IPS-NIHi11 (cell line): Measurements from ENCODE around the gene TAL1.
A peak's percentile ranks its signal among the peaks of the same experiment; 100 is the strongest.

Experiments used
- DNase-seq: peaks from one replicate; pipeline ENCODE4 v3.0.0; 2012; ENCODE audit warnings: mixed read lengths, low spot score

Gene TAL1

DNA sequence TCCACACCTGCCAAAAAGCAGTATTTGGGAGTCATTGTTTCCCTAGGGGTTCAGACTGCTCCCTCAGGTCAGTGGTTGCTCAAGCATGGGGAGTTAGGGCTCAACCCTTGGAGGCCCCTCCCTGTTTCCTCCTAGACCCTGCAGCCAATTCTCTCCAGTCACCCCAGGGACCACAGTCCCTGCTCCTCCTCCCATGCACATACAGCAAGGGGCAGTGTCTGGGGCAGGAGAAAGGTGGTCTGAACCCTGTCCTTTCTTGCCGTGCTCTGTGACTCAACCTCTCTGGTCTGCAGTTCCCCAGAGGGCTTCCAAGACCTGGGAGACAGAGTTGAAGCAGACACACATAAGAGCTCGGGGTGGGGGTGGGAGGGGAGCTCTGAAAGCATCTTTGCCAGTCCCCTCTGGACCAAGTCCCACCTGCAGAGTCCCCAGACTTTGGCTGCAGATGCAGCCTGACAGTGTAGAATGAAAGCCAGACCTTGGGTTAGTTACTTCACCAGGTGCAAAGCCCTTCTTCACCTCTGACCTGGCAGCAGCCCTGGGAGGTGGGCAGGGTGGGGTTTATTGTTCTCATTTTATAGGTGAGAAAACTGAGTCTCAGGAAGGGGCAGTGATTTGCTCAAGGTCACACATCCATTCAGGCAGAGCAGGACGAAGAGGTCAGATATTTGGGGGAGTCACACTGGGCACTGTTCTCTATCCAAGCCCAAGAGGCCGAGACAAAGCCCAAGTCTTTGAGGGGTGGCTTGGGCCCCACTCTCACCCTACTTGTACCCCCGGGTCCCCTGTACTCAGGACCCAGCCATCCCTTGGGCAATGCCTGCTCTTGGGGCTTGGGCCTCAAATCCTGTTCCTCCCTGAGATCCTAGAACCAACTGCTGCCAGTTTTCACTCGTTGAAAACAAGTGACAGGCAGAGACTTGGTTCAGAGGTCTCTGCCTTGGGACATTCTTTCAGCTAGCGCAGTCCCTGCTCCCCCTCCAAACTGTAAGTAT, 42.9 kb downstream of the TAL1 start:
- DNase-seq, result no peak

DNA sequence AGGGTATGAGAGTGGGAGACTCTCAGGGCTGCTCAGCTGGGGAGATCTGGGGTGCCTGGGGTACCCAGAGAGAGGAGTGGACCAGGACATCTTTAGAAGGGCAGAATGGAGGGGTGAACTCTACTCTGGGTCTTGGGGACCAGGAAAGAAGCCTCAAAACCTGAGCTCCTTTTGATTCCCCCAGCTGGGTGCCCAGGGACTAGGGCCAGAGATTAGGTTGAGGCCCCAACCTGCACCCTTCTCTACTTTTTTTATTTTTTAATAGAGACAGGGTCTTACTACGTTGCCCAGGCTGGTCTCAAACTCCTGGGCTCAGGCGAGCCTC, 44.1 kb downstream of the TAL1 start:
- DNase-seq, result no peak

DNA sequence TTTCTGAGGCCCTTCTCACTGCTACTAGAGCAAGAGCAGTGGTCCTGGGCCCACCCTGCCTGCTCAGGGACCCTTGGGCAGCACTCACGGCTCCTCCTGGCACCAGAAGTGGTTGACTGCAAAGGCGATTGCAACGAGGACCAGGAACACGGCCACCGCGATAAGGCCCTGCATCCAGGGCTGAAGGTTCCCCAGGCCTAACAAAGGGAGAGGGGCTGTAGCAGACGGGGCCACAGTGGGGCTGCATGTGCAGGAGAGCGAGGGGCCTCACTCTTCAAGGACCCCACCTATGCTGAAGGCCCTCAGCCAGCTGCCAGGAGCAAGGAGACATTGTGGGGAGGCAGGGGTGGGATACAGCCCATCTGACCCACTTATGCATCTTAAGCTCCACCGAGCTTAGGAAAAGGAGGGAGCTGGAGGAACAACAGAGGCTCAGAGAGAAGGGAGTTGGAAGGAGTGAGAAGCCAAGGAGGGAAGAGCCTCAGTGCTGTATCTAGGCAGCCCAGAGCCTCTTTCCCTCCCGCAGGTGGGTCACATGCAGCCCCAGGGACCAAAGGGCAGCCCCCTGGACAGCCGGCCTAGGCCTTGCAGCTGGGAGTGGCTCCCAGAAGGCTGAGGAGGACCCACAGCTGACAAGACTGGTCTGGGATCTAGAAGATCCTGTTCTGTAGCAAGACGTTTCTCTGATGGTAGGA, 44.6 kb downstream of the TAL1 start:
- DNase-seq, result no peak

DNA sequence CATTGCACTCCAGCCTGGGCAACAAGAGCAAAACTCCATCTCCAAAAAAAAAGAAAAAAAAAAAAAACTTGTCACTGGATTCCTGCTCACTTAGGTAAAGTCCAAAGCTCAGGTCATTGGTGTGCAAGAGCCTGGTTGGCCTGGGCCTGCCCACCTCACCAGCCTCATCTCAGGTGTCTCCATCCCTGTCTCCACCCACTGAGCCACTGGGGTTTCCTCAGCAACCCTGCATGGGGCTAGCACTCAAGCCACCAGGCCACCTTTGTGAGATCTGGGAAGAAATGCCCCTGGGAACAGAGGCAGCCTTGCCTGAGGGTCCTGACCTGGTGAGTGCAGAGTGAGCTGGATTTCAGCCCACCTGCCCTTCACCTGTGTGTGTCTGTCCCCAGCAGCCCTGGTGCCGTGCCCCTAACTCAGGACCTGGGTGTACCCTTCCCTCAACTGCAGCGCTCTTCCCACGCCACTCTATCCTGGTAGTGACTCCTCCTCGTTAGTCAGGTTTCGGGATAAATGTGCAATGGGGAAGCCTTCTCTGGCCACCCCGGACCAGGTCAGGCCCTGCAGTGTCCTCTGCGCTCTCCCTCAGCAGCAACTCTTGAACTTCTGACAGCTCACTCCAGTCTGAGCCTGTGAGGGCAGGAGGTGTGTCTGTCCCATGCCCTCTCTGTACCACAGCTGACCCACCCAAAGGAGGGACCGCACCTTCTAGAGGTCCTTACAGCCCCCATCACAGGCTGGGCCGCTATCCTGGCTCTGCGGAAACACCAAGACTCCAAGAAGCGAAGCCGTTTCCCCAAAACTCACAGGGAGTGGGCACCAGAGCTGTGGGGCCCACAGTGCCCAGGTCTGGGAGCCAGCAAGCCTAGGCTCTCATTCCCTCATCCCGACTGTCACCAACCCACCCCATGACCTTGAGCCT, 45.5 kb downstream of the TAL1 start:
- DNase-seq, result peak; percentile 42

- no peak for DNase-seq
These were observed 47.0 kb downstream of the TAL1 start for GRCh38 chr1:47184822-47185677.

DNA sequence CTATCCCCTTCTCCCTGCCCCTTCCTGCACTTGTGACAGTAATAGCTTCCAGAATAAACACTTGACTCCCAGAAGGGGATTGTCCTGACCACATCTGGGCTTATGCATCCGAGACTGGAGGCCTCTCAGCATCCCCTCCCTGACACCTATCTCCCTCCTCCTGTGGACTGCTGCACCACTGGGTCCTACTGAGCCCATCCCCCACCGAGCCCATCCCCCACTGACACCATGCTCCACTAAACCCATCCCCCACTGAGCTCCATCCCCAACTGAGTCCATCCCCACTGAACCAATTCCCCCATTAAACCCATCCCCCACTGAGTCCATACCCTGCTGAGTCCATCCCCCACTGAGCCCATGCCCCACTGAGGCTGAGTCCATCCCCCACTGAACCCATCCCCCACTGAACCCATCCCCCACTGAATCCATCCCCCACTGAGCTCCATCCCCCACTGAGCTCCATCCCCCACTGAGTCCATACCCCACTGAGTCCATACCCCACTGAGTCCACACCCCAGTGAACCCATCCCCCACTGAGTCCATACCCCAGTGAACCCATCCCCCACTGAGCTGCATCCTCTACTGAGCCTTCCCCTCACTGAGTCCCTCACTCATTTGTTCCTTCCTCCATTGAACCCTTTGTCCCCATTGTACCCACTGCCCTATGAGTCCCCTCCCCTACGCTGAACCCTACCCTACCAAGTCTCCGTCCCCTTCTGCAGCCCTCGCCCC, 47.8 kb downstream of the TAL1 start:
- no peak for DNase-seq

DNA sequence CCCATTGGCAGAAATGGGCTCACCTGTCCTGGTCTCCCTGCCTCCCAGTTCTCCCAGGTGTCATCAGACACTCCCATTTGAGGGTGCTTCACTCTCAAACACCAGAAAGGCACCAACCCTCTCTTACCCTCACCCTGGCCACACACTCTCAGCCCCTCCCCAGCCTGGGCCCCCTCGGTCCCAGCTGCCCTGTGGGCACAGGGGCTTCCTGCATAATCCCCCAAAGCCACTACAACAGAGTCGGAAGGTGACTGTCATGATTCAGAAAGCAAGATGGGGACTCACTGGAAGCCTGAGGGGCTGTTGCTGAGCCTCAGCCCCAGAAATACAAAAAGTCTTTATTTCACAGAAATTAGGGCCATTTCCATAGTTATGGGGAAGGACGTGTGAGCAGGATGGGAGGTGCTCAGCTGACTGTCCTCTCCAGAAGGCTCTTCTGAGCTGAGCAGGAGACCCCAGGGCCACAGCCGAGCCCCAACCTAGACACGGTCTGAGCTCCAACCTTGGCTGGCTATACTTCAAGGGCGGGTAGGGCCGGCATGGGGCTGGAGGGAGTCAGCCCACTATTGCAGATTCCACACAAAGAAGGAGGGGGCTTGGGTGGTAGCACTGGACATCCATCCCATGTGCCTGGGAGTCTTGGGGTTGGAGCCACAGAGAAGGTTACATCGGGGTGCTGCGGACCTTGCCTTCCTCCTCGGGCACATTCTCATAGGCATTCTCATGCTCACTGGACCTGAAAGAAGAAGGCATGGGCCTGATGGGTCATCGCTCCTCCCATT, 48.5 kb downstream of the TAL1 start:
- DNase-seq, result no peak

- DNase-seq, result no peak
These were observed 49.3 kb downstream of the TAL1 start for GRCh38 chr1:47182676-47183235.

GRCh38 chr1:47181955-47182675, 49.9 kb downstream of the TAL1 start:
- DNase-seq, result no peak

DNA sequence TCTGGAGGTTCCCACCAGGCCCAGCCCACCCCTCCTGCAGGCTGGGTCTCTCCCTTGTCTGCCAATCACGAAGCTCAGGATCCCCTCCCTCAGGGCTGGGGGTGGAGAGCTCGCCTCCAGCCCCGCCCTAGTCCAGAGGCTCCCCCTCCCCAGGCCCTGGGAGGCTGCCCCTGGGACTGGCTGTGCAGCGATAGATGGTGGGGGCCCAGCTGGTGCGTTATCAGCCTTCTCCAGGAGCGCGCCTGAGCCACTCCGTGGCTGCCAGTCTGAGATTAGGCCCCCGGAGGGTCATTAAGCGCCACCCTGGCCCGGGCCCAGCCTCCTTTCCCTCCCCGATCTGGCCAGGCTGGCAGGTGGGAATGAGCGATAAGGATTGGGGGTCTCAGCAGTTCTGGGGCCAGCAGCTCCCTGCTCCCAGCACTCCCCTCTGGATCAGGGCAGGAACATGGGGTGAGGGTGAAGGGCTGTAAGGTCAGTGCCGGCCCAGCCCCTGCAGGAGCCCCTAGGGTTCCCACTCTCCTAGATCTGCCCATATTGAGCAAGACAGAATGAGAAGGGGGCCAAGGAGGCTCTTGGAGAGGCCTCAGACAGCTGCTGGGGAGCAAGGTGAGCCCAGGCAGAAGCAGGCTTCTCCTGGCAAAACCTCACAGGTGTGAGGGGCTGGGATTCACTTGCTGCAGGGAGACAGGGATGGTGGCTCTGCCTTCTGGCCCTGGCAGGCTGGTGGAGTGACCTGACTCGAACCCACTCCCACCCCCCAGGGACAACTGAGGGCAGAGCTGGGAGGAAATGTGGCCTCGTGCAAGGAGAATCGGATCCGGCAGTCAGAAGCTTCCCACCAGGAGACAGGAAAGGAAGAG, 50.7 kb downstream of the TAL1 start:
- DNase-seq, result peak; percentile 45

DNA sequence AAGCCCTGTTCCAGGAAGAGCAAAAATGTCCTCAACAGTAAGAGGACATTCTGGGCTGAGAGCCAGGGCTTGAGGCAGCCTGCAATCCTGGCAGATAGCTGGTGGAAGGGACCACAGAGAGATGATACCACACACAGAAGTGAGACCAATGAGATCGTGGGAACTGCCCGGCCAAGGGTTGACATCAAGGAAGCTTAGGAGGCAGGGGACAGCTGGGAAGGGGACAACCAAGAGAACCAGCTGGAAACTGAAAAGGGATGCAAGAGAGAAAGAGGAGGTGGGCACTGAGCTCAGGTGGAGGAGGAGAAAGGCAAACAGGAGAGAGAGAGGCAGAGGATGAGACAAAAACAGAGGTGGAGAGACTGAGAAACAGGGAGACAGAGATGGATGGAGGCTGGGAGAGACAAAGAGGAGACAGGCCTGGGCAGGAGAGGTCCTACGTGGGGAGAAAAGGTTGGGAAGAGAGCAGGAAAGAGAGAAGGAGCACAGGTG, 51.4 kb downstream of the TAL1 start:
- no peak for DNase-seq

DNA sequence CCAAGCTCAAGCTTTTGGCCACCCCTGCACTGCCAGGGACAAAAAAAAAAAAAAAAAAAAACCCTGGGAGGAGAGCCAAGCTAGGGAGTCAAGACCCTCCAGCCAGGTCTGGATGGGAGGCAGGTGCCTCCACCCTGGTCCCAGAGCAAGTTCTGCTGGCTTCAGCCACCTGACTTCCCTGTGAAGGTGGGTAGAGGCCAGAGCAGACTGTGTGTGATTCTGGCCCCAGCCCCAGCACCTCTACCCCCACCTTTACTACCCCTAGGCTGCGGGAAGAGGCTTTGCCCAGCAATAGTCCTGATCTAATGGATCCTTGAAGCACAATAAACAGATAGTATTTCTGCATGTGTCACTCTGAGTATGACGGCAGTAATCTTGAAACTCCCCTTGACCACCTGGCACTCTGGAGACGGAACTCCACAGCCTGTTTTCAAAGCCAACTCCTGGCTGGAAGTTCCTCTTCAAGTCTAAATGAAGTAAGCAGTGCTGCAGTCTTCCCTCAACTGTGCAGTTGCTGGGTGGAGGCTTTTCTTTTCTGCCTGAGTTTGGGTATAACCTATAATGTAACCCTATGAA, 51.9 kb downstream of the TAL1 start:
- no peak for DNase-seq

GRCh38 chr1:47179017-47179987, 52.7 kb downstream of the TAL1 start:
- peak; percentile 90 for DNase-seq

- DNase-seq, result no peak
These were observed 53.4 kb downstream of the TAL1 start for GRCh38 chr1:47178654-47179016.

DNA sequence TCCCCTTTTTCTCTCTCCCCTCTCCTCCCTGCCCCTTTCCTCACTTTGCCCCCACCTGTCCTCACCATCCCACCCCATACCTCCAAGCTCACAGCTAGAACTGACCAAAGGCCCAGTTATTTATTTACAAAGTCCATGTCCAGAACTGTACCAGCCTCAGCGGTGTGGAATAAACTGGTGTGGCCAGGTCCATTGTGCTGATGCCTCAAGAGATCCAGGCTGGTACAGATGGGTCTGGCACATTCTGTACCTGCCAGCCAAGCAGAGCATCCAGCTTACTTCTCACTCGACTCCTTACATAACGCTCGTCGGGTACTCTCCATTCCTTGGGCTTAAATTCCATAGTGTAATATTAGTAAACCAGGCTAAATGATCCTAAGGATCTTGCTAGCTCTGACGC, 54.0 kb downstream of the TAL1 start:
- DNase-seq, result no peak
